Measurements from ENCODE around the gene ZNF428.

DNA sequence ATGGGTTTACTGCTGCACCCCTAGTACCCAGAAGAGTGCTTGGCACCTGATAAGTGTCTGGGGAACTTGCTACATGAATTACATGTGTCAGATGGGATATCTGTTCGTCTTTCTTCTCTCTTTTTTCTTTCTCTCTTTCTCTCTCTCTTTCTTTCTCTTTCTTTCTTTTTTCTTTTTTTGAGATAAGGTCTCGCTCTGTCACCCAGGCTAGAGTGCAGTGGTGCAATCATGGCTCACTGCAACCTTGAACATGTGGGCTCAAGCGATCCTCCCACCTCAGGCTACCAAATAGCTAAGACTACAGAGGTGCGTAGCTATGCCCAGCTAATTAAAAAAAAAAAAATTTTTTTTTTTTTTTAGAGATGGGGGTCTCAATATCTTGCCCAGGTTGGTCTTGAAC, 14.1 kb upstream of the ZNF428 start:
- no peak for TF ChIP-seq EZH2phosphoT487 (IDR thresholded peaks at IDR 0.05; ENCODE audit: borderline replicate concordance)
- TF ChIP-seq, protein P1, sequence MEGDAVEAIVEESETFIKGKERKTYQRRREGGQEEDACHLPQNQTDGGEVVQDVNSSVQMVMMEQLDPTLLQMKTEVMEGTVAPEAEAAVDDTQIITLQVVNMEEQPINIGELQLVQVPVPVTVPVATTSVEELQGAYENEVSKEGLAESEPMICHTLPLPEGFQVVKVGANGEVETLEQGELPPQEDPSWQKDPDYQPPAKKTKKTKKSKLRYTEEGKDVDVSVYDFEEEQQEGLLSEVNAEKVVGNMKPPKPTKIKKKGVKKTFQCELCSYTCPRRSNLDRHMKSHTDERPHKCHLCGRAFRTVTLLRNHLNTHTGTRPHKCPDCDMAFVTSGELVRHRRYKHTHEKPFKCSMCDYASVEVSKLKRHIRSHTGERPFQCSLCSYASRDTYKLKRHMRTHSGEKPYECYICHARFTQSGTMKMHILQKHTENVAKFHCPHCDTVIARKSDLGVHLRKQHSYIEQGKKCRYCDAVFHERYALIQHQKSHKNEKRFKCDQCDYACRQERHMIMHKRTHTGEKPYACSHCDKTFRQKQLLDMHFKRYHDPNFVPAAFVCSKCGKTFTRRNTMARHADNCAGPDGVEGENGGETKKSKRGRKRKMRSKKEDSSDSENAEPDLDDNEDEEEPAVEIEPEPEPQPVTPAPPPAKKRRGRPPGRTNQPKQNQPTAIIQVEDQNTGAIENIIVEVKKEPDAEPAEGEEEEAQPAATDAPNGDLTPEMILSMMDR (conservative IDR thresholded peaks at IDR 0.05; ENCODE audit: low read length), result no peak

Measured in Loucy (cell line).